DOHH2 (cell line): ENCODE results near the gene PPFIA2.
"Not testable (repeated sequence)": the region's sequence is repeated elsewhere in the genome, so short reads cannot be mapped to it uniquely, and the experiment has no call there.

Source experiments
- H3F3A ChIP-seq: fragments of 200-600 bp; sonication (generic), shearing (Covaris generic); 2 replicates; pipeline ENCODE4 v1.6.0; 2016; ENCODE audit warnings: antibody characterized with exemption, mild to moderate bottlenecking; ENCODE audit not compliant: control insufficient read depth, insufficient read depth
- H3K27ac ChIP-seq: fragments of 200-600 bp; sonication (generic); 2 replicates; pipeline ENCODE4 v1.5.1; 2014; ENCODE audit warnings: low read depth, mild to moderate bottlenecking, low read length, moderate library complexity
- H3K27me3 ChIP-seq: fragments of 200-600 bp; sonication (generic); 2 replicates; pipeline ENCODE4 v1.6.1; 2014; ENCODE audit warnings: mild to moderate bottlenecking, low read length, mixed read lengths; ENCODE audit not compliant: control insufficient read depth
- H3K36me3 ChIP-seq: fragments of 200-600 bp; sonication (generic); 2 replicates; pipeline ENCODE4 v1.6.1; 2014; ENCODE audit warnings: mild to moderate bottlenecking, low read length, moderate library complexity, mixed read lengths; ENCODE audit not compliant: control insufficient read depth
- H3K4me1 ChIP-seq: fragments of 200-600 bp; sonication (generic); 2 replicates; pipeline ENCODE4 v1.6.1; 2014; ENCODE audit warnings: mild to moderate bottlenecking, low read length, mixed read lengths; ENCODE audit not compliant: control insufficient read depth
- H3K4me2 ChIP-seq: fragments of 200-600 bp; sonication (generic); 2 replicates; pipeline ENCODE4 v1.6.0; 2014; ENCODE audit warnings: mild to moderate bottlenecking, low read length, moderate library complexity
- H3K4me3 ChIP-seq: fragments of 200-600 bp; sonication (generic); 2 replicates; pipeline ENCODE4 v1.5.1; 2014; ENCODE audit warnings: mild to moderate bottlenecking, low read length, mixed read lengths
- H3K79me2 ChIP-seq: fragments of 200-600 bp; sonication (generic); 2 replicates; pipeline ENCODE4 v1.6.1; 2014; ENCODE audit warnings: mild to moderate bottlenecking, low read length, mixed read lengths; ENCODE audit not compliant: control insufficient read depth
- H3K9me2 ChIP-seq: fragments of 200-600 bp; sonication (generic); replicated peaks from 2 replicates; pipeline ENCODE4 v1.6.1; 2014; ENCODE audit warnings: mild to moderate bottlenecking, low read length, mixed read lengths; ENCODE audit not compliant: control insufficient read depth
- H3K9me3 ChIP-seq: fragments of 200-600 bp; sonication (generic); 2 replicates; pipeline ENCODE4 v1.6.1; 2014; ENCODE audit warnings: antibody characterized with exemption, low read length, mixed read lengths; ENCODE audit not compliant: control insufficient read depth, insufficient read depth
- H4K20me1 ChIP-seq: fragments of 200-600 bp; sonication (generic); 2 replicates; pipeline ENCODE4 v1.6.0; 2014; ENCODE audit warnings: low read depth, mild to moderate bottlenecking, antibody characterized with exemption, low read length, moderate library complexity; ENCODE audit not compliant: control insufficient read depth, insufficient read depth
- EZH2phosphoT487 ChIP-seq: fragments of 200-600 bp; sonication (generic); IDR thresholded peaks from 2 replicates; pipeline ENCODE4 v1.6.1; 2017; ENCODE audit warnings: borderline replicate concordance, mild to moderate bottlenecking, antibody characterized with exemption, low read length, moderate library complexity, mixed read lengths
- TF ChIP-seq, protein P1 (sequence below): fragments of 200-600 bp; sonication (generic); IDR thresholded peaks from one replicate; pipeline ENCODE4 v1.5.1; 2014; ENCODE audit warnings: antibody characterized with exemption, mild to moderate bottlenecking, low read depth, low read length; ENCODE audit not compliant: poor library complexity, severe bottlenecking

Gene PPFIA2

DNA sequence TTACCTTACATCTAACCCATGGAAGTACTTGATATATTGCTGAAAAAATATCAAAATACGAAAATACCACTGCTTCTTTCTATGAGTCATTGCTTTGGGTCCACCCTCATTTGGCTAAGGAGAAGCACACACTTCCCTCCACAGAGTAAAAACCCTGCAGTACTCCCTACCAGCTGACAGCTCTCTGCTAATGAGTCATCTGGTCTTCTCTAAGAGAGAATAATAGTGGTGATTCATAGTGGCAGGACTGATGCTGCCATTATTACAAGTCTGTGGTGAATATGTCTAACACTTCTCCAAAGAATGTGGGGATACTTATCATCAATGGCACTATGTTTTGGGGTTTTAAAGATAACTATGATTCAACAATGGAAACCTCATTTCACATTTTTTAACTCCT, 90.7 kb downstream of the PPFIA2 start:
- Histone ChIP-seq H3K27me3 (no peaks in the 10 kb centered on the region), H3K9me3 (no peaks in the 10 kb centered on the region), H3K9me2 (no peaks in the 10 kb centered on the region), H3K27ac (no peak overlapping the region), H3F3A (no peaks in the 10 kb centered on the region), H3K36me3 (no peaks in the 10 kb centered on the region), H3K4me3 (no peak overlapping the region), H4K20me1 (no peaks in the 10 kb centered on the region), H3K4me1 (no peaks in the 10 kb centered on the region), H3K79me2 (no peaks in the 10 kb centered on the region), H3K4me2 (no peak overlapping the region)
- TF ChIP-seq EZH2phosphoT487: no peak
- TF ChIP-seq, protein P1, sequence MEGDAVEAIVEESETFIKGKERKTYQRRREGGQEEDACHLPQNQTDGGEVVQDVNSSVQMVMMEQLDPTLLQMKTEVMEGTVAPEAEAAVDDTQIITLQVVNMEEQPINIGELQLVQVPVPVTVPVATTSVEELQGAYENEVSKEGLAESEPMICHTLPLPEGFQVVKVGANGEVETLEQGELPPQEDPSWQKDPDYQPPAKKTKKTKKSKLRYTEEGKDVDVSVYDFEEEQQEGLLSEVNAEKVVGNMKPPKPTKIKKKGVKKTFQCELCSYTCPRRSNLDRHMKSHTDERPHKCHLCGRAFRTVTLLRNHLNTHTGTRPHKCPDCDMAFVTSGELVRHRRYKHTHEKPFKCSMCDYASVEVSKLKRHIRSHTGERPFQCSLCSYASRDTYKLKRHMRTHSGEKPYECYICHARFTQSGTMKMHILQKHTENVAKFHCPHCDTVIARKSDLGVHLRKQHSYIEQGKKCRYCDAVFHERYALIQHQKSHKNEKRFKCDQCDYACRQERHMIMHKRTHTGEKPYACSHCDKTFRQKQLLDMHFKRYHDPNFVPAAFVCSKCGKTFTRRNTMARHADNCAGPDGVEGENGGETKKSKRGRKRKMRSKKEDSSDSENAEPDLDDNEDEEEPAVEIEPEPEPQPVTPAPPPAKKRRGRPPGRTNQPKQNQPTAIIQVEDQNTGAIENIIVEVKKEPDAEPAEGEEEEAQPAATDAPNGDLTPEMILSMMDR: no peak

- H3K9me3 ChIP-seq, H3K9me2 ChIP-seq, H3K36me3 ChIP-seq, H3K4me2 ChIP-seq, H3F3A ChIP-seq, H3K4me1 ChIP-seq, H3K27ac ChIP-seq, H3K27me3 ChIP-seq, H3K79me2 ChIP-seq, H3K4me3 ChIP-seq, H4K20me1 ChIP-seq: not testable (repeated sequence)
Measured at GRCh38 chr12:81659310-81659709, 99.8 kb downstream of the PPFIA2 start.

GRCh38 chr12:81644503-81644902, 114.6 kb downstream of the PPFIA2 start:
- H3K27ac ChIP-seq: no peak overlapping the region
- no peaks in the 10 kb centered on the region for H3K27me3 ChIP-seq
- H3F3A ChIP-seq: 0 out of 2 replicates have a peak, but pooled peaks cover 4% of the 10 kb centered on the region
- H3K4me1 ChIP-seq: no peaks in the 10 kb centered on the region
- TF ChIP-seq EZH2phosphoT487: no peak
- TF ChIP-seq, protein P1: peak; percentile 20
- no peaks in the 10 kb centered on the region for H3K36me3 ChIP-seq
- no peak overlapping the region for H3K4me2 ChIP-seq
- no peaks in the 10 kb centered on the region for H3K79me2 ChIP-seq
- H3K9me3 ChIP-seq: no peaks in the 10 kb centered on the region
- no peaks in the 10 kb centered on the region for H4K20me1 ChIP-seq
- no peak overlapping the region for H3K4me3 ChIP-seq
- no peaks in the 10 kb centered on the region for H3K9me2 ChIP-seq

DNA sequence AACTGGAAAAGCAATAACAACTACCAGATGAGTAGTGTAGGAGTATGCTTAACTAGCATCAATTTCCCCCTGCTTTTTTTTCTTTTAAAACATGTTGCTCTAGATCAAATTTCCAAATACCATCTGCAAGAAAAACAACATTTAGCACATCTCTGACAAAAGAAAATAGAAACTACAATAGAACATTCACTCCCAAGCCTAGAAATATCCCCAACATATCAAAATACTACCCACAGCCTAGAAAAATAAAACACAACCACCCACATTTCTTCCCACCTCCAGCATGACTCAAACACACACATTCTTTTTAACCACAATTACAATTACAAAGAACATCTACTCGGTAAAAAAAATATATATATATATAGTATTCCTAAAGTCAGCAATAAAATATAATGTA, 120.0 kb downstream of the PPFIA2 start:
- no peak for TF ChIP-seq EZH2phosphoT487
- TF ChIP-seq, protein P1: no peak
- H3K4me3 ChIP-seq: no peak overlapping the region
- no peaks in the 10 kb centered on the region for H3K4me1 ChIP-seq
- H3K36me3 ChIP-seq: no peaks in the 10 kb centered on the region
- H3K9me3 ChIP-seq: no peaks in the 10 kb centered on the region
- H3K79me2 ChIP-seq: no peaks in the 10 kb centered on the region
- no peak overlapping the region for H3K4me2 ChIP-seq
- 0 out of 2 replicates have a peak, but pooled peaks cover 4% of the 10 kb centered on the region for H3F3A ChIP-seq
- no peak overlapping the region for H3K27ac ChIP-seq
- H3K27me3 ChIP-seq: no peaks in the 10 kb centered on the region
- no peaks in the 10 kb centered on the region for H4K20me1 ChIP-seq
- H3K9me2 ChIP-seq: no peaks in the 10 kb centered on the region
